ENCODE data around the gene HERC2.
"Not testable (repeated sequence)": the region's sequence is repeated elsewhere in the genome, so short reads cannot be mapped to it uniquely, and the experiment has no call there.

HERC2 gene

GRCh38 chr15:28130651-28131050 is 191.3 kb downstream of the HERC2 start:
- DNase-seq (ENCODE audit: low spot score), result peak; percentile 49

GRCh38 chr15:28129231-28129848 is 192.6 kb downstream of the HERC2 start:
- peak; percentile 58 for DNase-seq (ENCODE audit: low spot score)

- DNase-seq (ENCODE audit: low spot score), result peak; percentile 23
Observed at GRCh38 chr15:28128031-28128430, 193.9 kb downstream of the HERC2 start.

- peak; percentile 20 for DNase-seq (ENCODE audit: low spot score)
Observed at GRCh38 chr15:28127036-28127435, 194.9 kb downstream of the HERC2 start.

- peak; percentile 11 for DNase-seq (ENCODE audit: low spot score)
Observed at GRCh38 chr15:28125673-28126651, 196.0 kb downstream of the HERC2 start.

- DNase-seq (ENCODE audit: low spot score), result no peak
Observed at GRCh38 chr15:28124841-28125240, 197.1 kb downstream of the HERC2 start.

- no peak for DNase-seq (ENCODE audit: low spot score)
Observed at GRCh38 chr15:28123408-28124023, 198.5 kb downstream of the HERC2 start.

GRCh38 chr15:28122038-28122949 is 199.7 kb downstream of the HERC2 start:
- DNase-seq (ENCODE audit: low spot score), result no peak

- DNase-seq (ENCODE audit: low spot score), result not testable (repeated sequence)
Observed at GRCh38 chr15:28121577-28121976, 200.4 kb downstream of the HERC2 start.

- DNase-seq (ENCODE audit: low spot score), result no peak
Observed at GRCh38 chr15:28120359-28120640, 201.7 kb downstream of the HERC2 start.

GRCh38 chr15:28118531-28118930 is 203.4 kb downstream of the HERC2 start:
- DNase-seq (ENCODE audit: low spot score), result no peak

- DNase-seq (ENCODE audit: low spot score), result no peak
Observed at GRCh38 chr15:28118083-28118482, 203.9 kb downstream of the HERC2 start.

GRCh38 chr15:28117432-28117990 is 204.5 kb downstream of the HERC2 start:
- DNase-seq (ENCODE audit: low spot score), result no peak

GRCh38 chr15:28116521-28117431 is 205.2 kb downstream of the HERC2 start:
- no peak for DNase-seq (ENCODE audit: low spot score)

GRCh38 chr15:28115871-28116270 is 206.1 kb downstream of the HERC2 start:
- DNase-seq (ENCODE audit: low spot score), result no peak

GRCh38 chr15:28114721-28115622 is 207.0 kb downstream of the HERC2 start:
- no peak for DNase-seq (ENCODE audit: low spot score)

GRCh38 chr15:28114114-28114455 is 207.9 kb downstream of the HERC2 start:
- DNase-seq (ENCODE audit: low spot score), result no peak

GRCh38 chr15:28113394-28114113 is 208.4 kb downstream of the HERC2 start:
- no peak for DNase-seq (ENCODE audit: low spot score)

GRCh38 chr15:28112962-28113361 is 209.0 kb downstream of the HERC2 start:
- DNase-seq (ENCODE audit: low spot score), result no peak
